Fibroblast of pulmonary artery (primary cell): ENCODE data around the gene SLC16A14.

Experiments
- DNase-seq: peaks from one replicate; pipeline ENCODE4 v3.0.0-alpha.2; 2010; ENCODE audit warnings: low read depth
- H3K4me3 ChIP-seq: replicated peaks from 2 replicates; pipeline ENCODE4 v1.5.1; 2011; ENCODE audit warnings: low read depth, mild to moderate bottlenecking, control low read depth, low read length, moderate library complexity
- CTCF ChIP-seq: IDR thresholded peaks from 2 replicates; pipeline ENCODE4 v1.5.1; 2011; ENCODE audit warnings: mild to moderate bottlenecking, control low read depth, low read length, inconsistent platforms; ENCODE audit errors: missing control alignments

SLC16A14 gene

GRCh38 chr2:230043461-230043860 is 25.3 kb downstream of the SLC16A14 start:
- TF ChIP-seq CTCF: no peak
- H3K4me3 ChIP-seq: no peak overlapping the region
- DNase-seq: no peak

- no peak for TF ChIP-seq CTCF
- no peak for DNase-seq
- H3K4me3 ChIP-seq: no peak overlapping the region
These were observed 25.7 kb downstream of the SLC16A14 start for GRCh38 chr2:230043025-230043424.

GRCh38 chr2:230042195-230042594 is 26.5 kb downstream of the SLC16A14 start:
- DNase-seq: no peak
- TF ChIP-seq CTCF: no peak
- H3K4me3 ChIP-seq: no peak overlapping the region

GRCh38 chr2:230023313-230023712 is 45.4 kb downstream of the SLC16A14 start:
- TF ChIP-seq CTCF: no peak
- no peak overlapping the region for H3K4me3 ChIP-seq
- DNase-seq: no peak

- no peak for TF ChIP-seq CTCF
- DNase-seq: no peak
- no peak overlapping the region for H3K4me3 ChIP-seq
These were observed 49.0 kb downstream of the SLC16A14 start for GRCh38 chr2:230019742-230020141.

- no peak for TF ChIP-seq CTCF
- H3K4me3 ChIP-seq: no peak overlapping the region
- DNase-seq: peak; percentile 80
These were observed 50.6 kb downstream of the SLC16A14 start for GRCh38 chr2:230018153-230018552.

- no peak overlapping the region for H3K4me3 ChIP-seq
- DNase-seq: no peak
- TF ChIP-seq CTCF: no peak
These were observed 51.9 kb downstream of the SLC16A14 start for GRCh38 chr2:230016844-230017243.
